ENCODE data around the gene CNTN1. TPM values are rescaled to one million over a fixed set of nuclear protein-coding genes. Genes with fewer than 3 reads are reported as not detected.

Gene CNTN1
- total RNA-seq, 6 donors from 2014 or later: 1.0 to 9.8 (median 5.6) TPM

GRCh38 chr12:41026151-41026550, 333.9 kb downstream of the CNTN1 start:
- no peak overlapping the region for H3K4me3 ChIP-seq
- DNase-seq: no peak
- TF ChIP-seq POLR2A (IDR thresholded peaks at IDR 0.05) (no peak), CTCF (IDR thresholded peaks at IDR 0.05) (no peak), EP300 (IDR thresholded peaks at IDR 0.05) (no peak), POLR2AphosphoS5 (IDR thresholded peaks at IDR 0.05) (no peak)

GRCh38 chr12:41032386-41032785, 340.1 kb downstream of the CNTN1 start:
- ATAC-seq (ENCODE audit: low FRiP score in 2 of 2): no peak
- no peak overlapping the region for H3K4me3 ChIP-seq

More at GRCh38 chr12:41026151-41026550, 333.9 kb downstream of the CNTN1 start:
- H3K4me1 ChIP-seq: no peaks in the 10 kb centered on the region
- no peak overlapping the region for H3K27ac ChIP-seq
- H3K27me3 ChIP-seq: no peaks in the 10 kb centered on the region
- no peak for ATAC-seq (ENCODE audit: low FRiP score in 2 of 2)
- 92 to 93% methylated on average over 1 of the region's 1 CpG for WGBS, 2 donors
- no peaks in the 10 kb centered on the region for H3K36me3 ChIP-seq
- H3K9me3 ChIP-seq: no peaks in the 10 kb centered on the region

GRCh38 chr12:41034686-41035085, 342.4 kb downstream of the CNTN1 start:
- no peaks in the 10 kb centered on the region for H3K4me1 ChIP-seq
- H3K27me3 ChIP-seq: no peaks in the 10 kb centered on the region
- H3K4me3 ChIP-seq: no peak overlapping the region
- 65 to 70% methylated on average over 1 of the region's 1 CpG for WGBS, 2 donors
- ATAC-seq (ENCODE audit: low FRiP score in 2 of 2): no peak
- H3K36me3 ChIP-seq: no peaks in the 10 kb centered on the region
- TF ChIP-seq CTCF (IDR thresholded peaks at IDR 0.05) (no peak), POLR2AphosphoS5 (IDR thresholded peaks at IDR 0.05) (no peak), EP300 (IDR thresholded peaks at IDR 0.05) (no peak), POLR2A (IDR thresholded peaks at IDR 0.05) (no peak)
- no peak for DNase-seq
- H3K9me3 ChIP-seq: no peaks in the 10 kb centered on the region
- H3K27ac ChIP-seq: no peak overlapping the region

More at GRCh38 chr12:41032386-41032785, 340.1 kb downstream of the CNTN1 start:
- Histone ChIP-seq H3K36me3 (no peaks in the 10 kb centered on the region), H3K27ac (no peak overlapping the region), H3K9me3 (no peaks in the 10 kb centered on the region), H3K4me1 (no peaks in the 10 kb centered on the region), H3K27me3 (no peaks in the 10 kb centered on the region)
- no peak for DNase-seq
- TF ChIP-seq POLR2AphosphoS5 (IDR thresholded peaks at IDR 0.05) (no peak), POLR2A (IDR thresholded peaks at IDR 0.05) (no peak), EP300 (IDR thresholded peaks at IDR 0.05) (no peak), CTCF (IDR thresholded peaks at IDR 0.05) (no peak)

GRCh38 chr12:41039461-41039860, 347.2 kb downstream of the CNTN1 start:
- H3K36me3 ChIP-seq: no peaks in the 10 kb centered on the region
- no peak overlapping the region for H3K27ac ChIP-seq
- H3K27me3 ChIP-seq: no peaks in the 10 kb centered on the region
- H3K4me3 ChIP-seq: no peak overlapping the region
- DNase-seq: no peak
- no peak for ATAC-seq (ENCODE audit: low FRiP score in 2 of 2)
- no peak for TF ChIP-seq EP300 (IDR thresholded peaks at IDR 0.05)
- no peak for TF ChIP-seq POLR2AphosphoS5 (IDR thresholded peaks at IDR 0.05)
- TF ChIP-seq POLR2A (IDR thresholded peaks at IDR 0.05): no peak
- TF ChIP-seq CTCF (IDR thresholded peaks at IDR 0.05): no peak
- no peaks in the 10 kb centered on the region for H3K4me1 ChIP-seq
- H3K9me3 ChIP-seq: no peaks in the 10 kb centered on the region

GRCh38 chr12:41045509-41045908, 353.3 kb downstream of the CNTN1 start:
- 78 to 86% methylated on average over 1 of the region's 1 CpG for WGBS, 2 donors
- Histone ChIP-seq H3K9me3 (no peaks in the 10 kb centered on the region), H3K4me1 (no peaks in the 10 kb centered on the region), H3K27me3 (no peaks in the 10 kb centered on the region), H3K4me3 (no peak overlapping the region), H3K27ac (no peak overlapping the region), H3K36me3 (no peaks in the 10 kb centered on the region)
- ATAC-seq (ENCODE audit: low FRiP score in 2 of 2) (no peak), DNase-seq (no peak)
- no peak for TF ChIP-seq CTCF (IDR thresholded peaks at IDR 0.05)
- no peak for TF ChIP-seq POLR2AphosphoS5 (IDR thresholded peaks at IDR 0.05)
- TF ChIP-seq EP300 (IDR thresholded peaks at IDR 0.05): no peak
- TF ChIP-seq POLR2A (IDR thresholded peaks at IDR 0.05): no peak
